ENCODE measurements around the gene SCAMP5. TPM values are rescaled to one million over a fixed set of nuclear protein-coding genes. Genes with fewer than 3 reads are reported as not detected.

SCAMP5 gene
- polyA plus RNA-seq, 2 of the 4 experiments (the other 2 are of a cell fraction) = 10.5 to 16.2 TPM

- TF ChIP-seq REST (IDR thresholded peaks at IDR 0.05) = no peak
Measured at GRCh38 chr15:75052972-75053747, 57.8 kb downstream of the SCAMP5 start (continued).

DNA sequence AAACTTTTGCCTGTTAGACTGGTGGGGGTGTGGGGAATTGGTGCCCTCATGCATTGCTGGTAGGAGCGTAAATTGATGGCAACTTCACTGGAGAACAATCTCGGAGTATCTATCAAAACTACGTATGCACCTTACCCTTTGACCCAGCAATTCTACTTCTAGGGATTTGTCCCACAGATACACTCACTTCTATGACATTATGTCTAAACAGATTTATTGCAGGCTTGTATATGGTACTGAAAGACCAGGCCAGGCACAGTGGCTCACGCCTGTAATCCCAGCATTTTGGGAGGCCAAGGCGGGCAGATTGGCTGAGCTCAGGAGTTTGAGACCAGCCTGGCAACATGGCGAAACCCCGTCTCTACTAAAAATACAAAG is 58.4 kb downstream of the SCAMP5 start:
- Histone ChIP-seq H3K9me3 (no peaks in the 10 kb centered on the region), H3K4me2 (no peak overlapping the region), H3K27ac (no peak overlapping the region), H3K4me1 (no peaks in the 10 kb centered on the region), H3K4me3 (no peak overlapping the region)
- DNase-seq (ENCODE audit: low read depth in 1 of 2, low spot score in 1 of 2) = no peak
- 95% methylated on average over 7 of the region's 7 CpGs for WGBS (ENCODE audit: missing lambda C conversion rate)
- TF ChIP-seq RFX5 (IDR thresholded peaks at IDR 0.05) (no peak), CBX8 (IDR thresholded peaks at IDR 0.05) (no peak), EHF (CRISPR knock-in tag; IDR thresholded peaks at IDR 0.05) (no peak), PHF8 (IDR thresholded peaks at IDR 0.05; ENCODE audit: borderline replicate concordance, low read depth) (no peak), HOXA7 (CRISPR knock-in tag; IDR thresholded peaks at IDR 0.05) (no peak), SMC3 (IDR thresholded peaks at IDR 0.05) (no peak), MAX (IDR thresholded peaks at IDR 0.05) (no peak), FOSB (CRISPR knock-in tag; IDR thresholded peaks at IDR 0.05) (no peak), POLR2AphosphoS2 (conservative IDR thresholded peaks at IDR 0.05; ENCODE audit: low read length) (no peak), HOXB5 (CRISPR knock-in tag; IDR thresholded peaks at IDR 0.05) (no peak), NPAS2 (CRISPR knock-in tag; IDR thresholded peaks at IDR 0.05; ENCODE audit: borderline replicate concordance) (no peak), GATA3 (IDR thresholded peaks at IDR 0.05; ENCODE audit: borderline replicate concordance) (no peak), BHLHE40 (IDR thresholded peaks at IDR 0.05; ENCODE audit: low read depth, low read length) (no peak), HMGXB4 (CRISPR knock-in tag; IDR thresholded peaks at IDR 0.05; ENCODE audit: borderline replicate concordance) (no peak), RAD21 (conservative IDR thresholded peaks at IDR 0.05 in 1 of 2, IDR thresholded peaks at IDR 0.05 in 1 of 2) (no peak)
- FAIRE-seq = no peak
- ChIA-PET POLR2A (no interaction called here), CTCF (interaction anchor here (0.8 to 4.0 kb wide), 4 partner anchors 8 to 254 kb away, joined by 3 to 13 read pairs (median 4); no protein-coding TSS in a partner anchor)
- ATAC-seq = no peak

GRCh38 chr15:75054172-75054897 is 59.0 kb downstream of the SCAMP5 start:
- no peak for DNase-seq (ENCODE audit: low read depth in 1 of 2, low spot score in 1 of 2)
- FAIRE-seq = no peak
- ChIA-PET POLR2A (no interaction called here), CTCF (interaction anchor here (0.7 to 1.3 kb wide), 5 partner anchors 8 to 150 kb away, joined by 3 read pairs; no protein-coding TSS in a partner anchor)
- Histone ChIP-seq H3K4me2 (no peak overlapping the region), H3K27ac (no peak overlapping the region), H3K9me3 (no peaks in the 10 kb centered on the region), H3K4me3 (no peak overlapping the region), H3K4me1 (no peaks in the 10 kb centered on the region)
- ATAC-seq = no peak
- 90% methylated on average over 3 of the region's 3 CpGs for WGBS (ENCODE audit: missing lambda C conversion rate)
- TF ChIP-seq TFCP2L1 (CRISPR knock-in tag; IDR thresholded peaks at IDR 0.05) = no peak
- TF ChIP-seq KDM5A (IDR thresholded peaks at IDR 0.05) = no peak
- no peak for TF ChIP-seq EHMT2 (IDR thresholded peaks at IDR 0.05; ENCODE audit: low read depth)
- no peak for TF ChIP-seq TP53 (CRISPR knock-in tag; IDR thresholded peaks at IDR 0.05)
- no peak for TF ChIP-seq MYC (IDR thresholded peaks at IDR 0.05; ENCODE audit: borderline replicate concordance, low read length)
- TF ChIP-seq HOXA7 (CRISPR knock-in tag; IDR thresholded peaks at IDR 0.05) = no peak
- no peak for TF ChIP-seq ESRRA (IDR thresholded peaks at IDR 0.05; ENCODE audit: borderline replicate concordance, low read length)
- no peak for TF ChIP-seq HES2 (IDR thresholded peaks at IDR 0.05)
- TF ChIP-seq, protein P1, sequence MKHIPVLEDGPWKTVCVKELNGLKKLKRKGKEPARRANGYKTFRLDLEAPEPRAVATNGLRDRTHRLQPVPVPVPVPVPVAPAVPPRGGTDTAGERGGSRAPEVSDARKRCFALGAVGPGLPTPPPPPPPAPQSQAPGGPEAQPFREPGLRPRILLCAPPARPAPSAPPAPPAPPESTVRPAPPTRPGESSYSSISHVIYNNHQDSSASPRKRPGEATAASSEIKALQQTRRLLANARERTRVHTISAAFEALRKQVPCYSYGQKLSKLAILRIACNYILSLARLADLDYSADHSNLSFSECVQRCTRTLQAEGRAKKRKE (CRISPR knock-in tag; IDR thresholded peaks at IDR 0.05; ENCODE audit: low read depth) = no peak
- TF ChIP-seq, protein P2, sequence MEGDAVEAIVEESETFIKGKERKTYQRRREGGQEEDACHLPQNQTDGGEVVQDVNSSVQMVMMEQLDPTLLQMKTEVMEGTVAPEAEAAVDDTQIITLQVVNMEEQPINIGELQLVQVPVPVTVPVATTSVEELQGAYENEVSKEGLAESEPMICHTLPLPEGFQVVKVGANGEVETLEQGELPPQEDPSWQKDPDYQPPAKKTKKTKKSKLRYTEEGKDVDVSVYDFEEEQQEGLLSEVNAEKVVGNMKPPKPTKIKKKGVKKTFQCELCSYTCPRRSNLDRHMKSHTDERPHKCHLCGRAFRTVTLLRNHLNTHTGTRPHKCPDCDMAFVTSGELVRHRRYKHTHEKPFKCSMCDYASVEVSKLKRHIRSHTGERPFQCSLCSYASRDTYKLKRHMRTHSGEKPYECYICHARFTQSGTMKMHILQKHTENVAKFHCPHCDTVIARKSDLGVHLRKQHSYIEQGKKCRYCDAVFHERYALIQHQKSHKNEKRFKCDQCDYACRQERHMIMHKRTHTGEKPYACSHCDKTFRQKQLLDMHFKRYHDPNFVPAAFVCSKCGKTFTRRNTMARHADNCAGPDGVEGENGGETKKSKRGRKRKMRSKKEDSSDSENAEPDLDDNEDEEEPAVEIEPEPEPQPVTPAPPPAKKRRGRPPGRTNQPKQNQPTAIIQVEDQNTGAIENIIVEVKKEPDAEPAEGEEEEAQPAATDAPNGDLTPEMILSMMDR (IDR thresholded peaks at IDR 0.05) = no peak
- TF ChIP-seq HEYL (CRISPR knock-in tag; IDR thresholded peaks at IDR 0.05) = no peak

Data from A549 (cell line).